ENCODE results near the gene OBP2A. TPM values are rescaled to one million over a fixed set of nuclear protein-coding genes. Genes with fewer than 3 reads are reported as not detected.

The OBP2A gene
- total and polyA plus RNA-seq, 9 donors = 1.4 to 7.8 (median 4.8) TPM; not detected in 5

DNA sequence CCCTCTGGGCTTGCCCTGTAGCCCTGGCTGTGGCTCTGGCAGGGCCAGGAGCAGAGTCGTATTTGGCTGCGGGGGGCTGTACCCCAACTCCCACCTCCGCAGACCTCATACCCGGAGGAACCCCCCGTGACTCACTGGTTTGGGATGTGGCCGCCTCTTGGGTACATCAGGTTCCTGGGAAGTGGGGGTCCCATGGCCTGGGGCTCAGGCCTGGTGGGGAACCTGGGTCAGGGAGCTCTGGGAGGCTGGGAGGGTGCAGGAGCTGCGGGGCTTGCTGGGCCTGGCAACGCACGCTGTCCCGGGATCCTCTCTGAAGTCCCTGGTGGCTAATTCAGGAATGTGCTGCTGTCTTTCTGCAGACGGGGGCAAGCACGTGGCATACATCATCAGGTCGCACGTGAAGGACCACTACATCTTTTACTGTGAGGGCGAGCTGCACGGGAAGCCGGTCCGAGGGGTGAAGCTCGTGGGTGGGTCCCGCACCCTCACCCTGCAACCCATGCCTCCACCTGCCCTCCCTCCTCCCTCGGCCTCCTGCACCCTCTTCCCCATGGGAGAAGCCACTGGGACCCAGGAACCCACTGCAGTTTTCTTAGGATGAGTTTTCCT lies 22.3 kb upstream of the OBP2A start:
- H3K4me1 ChIP-seq (ENCODE audit: insufficient read depth) = no peaks in the 10 kb centered on the region
- peak in 1 of 5 donors; percentile 5 for DNase-seq
- H3K36me3 ChIP-seq = no peaks in the 10 kb centered on the region
- H3K9me3 ChIP-seq = no peaks in the 10 kb centered on the region
- no peak overlapping the region for H3K4me3 ChIP-seq
- WGBS, 3 donors = 59 to 67% (median 65%) methylated on average over 21 of the region's 21 CpGs
- H3K27ac ChIP-seq = no peak overlapping the region
- intact Hi-C loops (cut with DNase I) = no loop called here
- TF ChIP-seq, protein P1, sequence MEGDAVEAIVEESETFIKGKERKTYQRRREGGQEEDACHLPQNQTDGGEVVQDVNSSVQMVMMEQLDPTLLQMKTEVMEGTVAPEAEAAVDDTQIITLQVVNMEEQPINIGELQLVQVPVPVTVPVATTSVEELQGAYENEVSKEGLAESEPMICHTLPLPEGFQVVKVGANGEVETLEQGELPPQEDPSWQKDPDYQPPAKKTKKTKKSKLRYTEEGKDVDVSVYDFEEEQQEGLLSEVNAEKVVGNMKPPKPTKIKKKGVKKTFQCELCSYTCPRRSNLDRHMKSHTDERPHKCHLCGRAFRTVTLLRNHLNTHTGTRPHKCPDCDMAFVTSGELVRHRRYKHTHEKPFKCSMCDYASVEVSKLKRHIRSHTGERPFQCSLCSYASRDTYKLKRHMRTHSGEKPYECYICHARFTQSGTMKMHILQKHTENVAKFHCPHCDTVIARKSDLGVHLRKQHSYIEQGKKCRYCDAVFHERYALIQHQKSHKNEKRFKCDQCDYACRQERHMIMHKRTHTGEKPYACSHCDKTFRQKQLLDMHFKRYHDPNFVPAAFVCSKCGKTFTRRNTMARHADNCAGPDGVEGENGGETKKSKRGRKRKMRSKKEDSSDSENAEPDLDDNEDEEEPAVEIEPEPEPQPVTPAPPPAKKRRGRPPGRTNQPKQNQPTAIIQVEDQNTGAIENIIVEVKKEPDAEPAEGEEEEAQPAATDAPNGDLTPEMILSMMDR (IDR thresholded peaks at IDR 0.05) = no peak
- TF ChIP-seq EP300 (IDR thresholded peaks at IDR 0.05) = no peak
- no peaks in the 10 kb centered on the region for H3K27me3 ChIP-seq

DNA sequence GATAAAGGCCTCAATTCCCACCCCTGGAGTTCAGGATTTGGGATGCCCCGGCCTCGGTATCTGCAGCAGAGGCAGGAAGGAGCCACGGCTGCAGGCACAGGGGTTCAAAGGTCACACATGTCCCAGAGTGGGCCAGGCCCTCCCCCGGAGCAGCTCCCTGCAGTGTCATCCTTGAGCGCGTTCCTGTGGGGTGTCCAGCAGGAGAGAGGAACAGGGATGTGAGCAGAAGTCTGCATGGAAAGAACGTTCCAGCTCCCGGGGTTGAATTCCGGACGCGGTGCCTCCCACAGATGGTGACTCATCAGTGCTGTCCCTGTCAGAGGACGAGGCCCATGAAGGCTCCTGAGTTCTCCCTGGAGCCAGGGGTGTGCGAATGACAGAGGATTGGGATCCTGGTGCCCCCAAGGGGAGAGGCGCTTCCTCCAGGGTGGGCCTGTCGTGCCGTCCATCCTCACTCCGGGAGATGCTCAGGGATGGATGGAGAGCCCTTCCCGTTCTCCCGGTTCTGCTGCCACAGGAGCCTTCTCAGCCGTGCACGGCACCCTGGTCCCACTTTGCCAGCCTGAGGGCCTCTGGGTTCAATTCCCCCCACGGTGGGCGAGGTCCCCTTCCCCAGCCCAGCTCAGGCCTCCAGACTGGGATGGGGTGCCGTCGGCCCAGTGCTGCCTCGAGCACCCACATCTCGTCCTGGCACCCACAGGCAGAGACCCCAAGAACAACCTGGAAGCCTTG lies 21.6 kb upstream of the OBP2A start:
- peak in 1 of 5 donors; percentile 12 for DNase-seq
- intact Hi-C loops (cut with DNase I) = no loop called here
- Histone ChIP-seq H3K36me3 (no peaks in the 10 kb centered on the region), H3K27me3 (no peaks in the 10 kb centered on the region), H3K9me3 (no peaks in the 10 kb centered on the region), H3K4me3 (no peak overlapping the region), H3K4me1 (ENCODE audit: insufficient read depth) (no peaks in the 10 kb centered on the region), H3K27ac (no peak overlapping the region)
- TF ChIP-seq POLR2A (IDR thresholded peaks at IDR 0.05) (no peak), EP300 (IDR thresholded peaks at IDR 0.05) (no peak)
- TF ChIP-seq, protein P1 (IDR thresholded peaks at IDR 0.05) = no peak
- WGBS, 3 donors = 46 to 59% (median 49%) methylated on average over 27 of the region's 27 CpGs

DNA sequence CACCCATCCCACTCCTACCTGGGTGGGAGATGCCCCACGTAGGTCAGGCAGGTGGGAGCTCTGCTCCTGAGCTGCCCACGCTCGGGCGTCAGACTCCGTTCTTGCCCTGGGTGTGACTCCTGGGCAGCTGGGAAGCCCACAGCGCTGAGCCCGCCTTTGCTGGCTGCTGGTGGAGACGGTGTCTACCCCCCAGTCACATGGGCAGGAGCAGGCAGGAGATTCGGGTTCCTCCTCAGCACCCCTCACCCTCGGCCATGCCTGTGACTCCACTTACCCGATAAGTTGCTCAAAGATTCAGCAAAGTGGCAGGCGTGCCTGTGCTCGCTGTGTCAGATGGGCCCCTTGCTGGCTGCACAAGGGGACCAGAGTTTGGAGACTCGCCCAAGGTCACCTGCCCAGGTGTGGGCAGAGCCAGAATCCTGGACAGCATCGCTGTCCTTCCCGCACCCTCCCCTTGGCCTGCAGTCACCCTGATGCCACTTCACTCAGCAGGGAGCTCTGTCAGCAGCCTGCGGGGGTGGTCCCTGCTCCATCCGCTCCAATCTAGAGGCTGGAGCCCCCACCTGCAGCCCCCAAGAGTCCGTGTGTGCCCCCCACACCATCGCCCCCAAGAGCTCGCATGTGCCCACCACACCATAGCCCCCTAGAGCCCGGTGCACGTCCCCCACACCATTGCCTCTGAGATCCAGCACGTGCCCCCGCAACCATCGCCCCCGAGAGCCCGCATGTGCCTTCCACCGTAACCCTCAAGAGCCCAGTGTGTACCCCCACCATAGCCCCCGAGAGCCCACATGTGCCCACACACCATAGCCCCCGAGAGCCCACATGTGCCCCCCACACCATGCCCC lies 20.5 kb upstream of the OBP2A start:
- Histone ChIP-seq H3K27ac (no peak overlapping the region), H3K27me3 (no peaks in the 10 kb centered on the region), H3K4me1 (ENCODE audit: insufficient read depth) (no peaks in the 10 kb centered on the region), H3K36me3 (no peaks in the 10 kb centered on the region), H3K9me3 (no peaks in the 10 kb centered on the region), H3K4me3 (no peak overlapping the region)
- peak in 1 of 5 donors; percentile 5 for DNase-seq
- 57 to 66% (median 62%) methylated on average over 31 of the region's 31 CpGs for whole genome bisulfite sequencing, 3 donors
- intact Hi-C loops (cut with DNase I) = no loop called here
- TF ChIP-seq, protein P1 (IDR thresholded peaks at IDR 0.05) = no peak

DNA sequence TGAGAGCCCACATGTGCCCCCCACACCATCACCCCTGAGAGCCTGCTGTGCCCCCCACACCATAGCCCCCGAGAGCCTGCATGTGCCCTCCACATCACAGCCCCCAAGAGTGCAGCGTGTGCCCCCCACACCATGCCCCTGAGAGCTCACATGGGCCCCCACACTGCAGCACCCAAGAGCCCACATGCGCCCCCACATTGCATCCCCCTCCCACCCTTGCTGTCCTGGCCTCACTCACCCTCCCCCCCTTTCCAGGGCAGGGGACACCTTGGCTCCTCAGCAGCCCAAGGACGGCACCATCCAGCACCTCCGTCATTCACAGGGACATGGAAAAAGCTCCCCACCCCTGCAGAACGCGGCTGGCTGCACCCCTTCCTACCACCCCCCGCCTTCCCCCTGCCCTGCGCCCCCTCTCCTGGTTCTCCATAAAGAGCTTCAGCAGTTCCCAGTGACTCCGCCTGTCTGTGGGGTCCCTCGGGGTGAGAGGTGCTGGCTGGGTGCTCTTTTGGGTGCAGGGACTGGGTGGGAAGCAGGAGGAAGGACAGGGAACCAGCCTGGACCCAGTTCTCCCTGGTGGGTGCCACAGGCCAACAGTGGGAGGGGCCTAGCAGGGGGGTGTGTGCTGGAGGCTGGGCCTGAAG lies 19.7 kb upstream of the OBP2A start:
- Histone ChIP-seq H3K4me3 (no peak overlapping the region), H3K9me3 (no peaks in the 10 kb centered on the region), H3K36me3 (no peaks in the 10 kb centered on the region), H3K27ac (no peak overlapping the region), H3K4me1 (ENCODE audit: insufficient read depth) (no peaks in the 10 kb centered on the region), H3K27me3 (no peaks in the 10 kb centered on the region)
- peak in 1 of 5 donors; percentile 4 for DNase-seq
- intact Hi-C loops (cut with DNase I) = no loop called here
- WGBS, 3 donors = 61 to 69% (median 67%) methylated on average over 9 to 11 of the region's 11 CpGs
- TF ChIP-seq POLR2A (IDR thresholded peaks at IDR 0.05) (no peak), EP300 (IDR thresholded peaks at IDR 0.05) (no peak)
- TF ChIP-seq, protein P1 (IDR thresholded peaks at IDR 0.05) = no peak

Measured in ovary (tissue), 9 donors.